ENCODE measurements around the gene C1QTNF9.
"Not testable (repeated sequence)": the region's sequence is repeated elsewhere in the genome, so short reads cannot be mapped to it uniquely, and the experiment has no call there.

The C1QTNF9 gene

DNA sequence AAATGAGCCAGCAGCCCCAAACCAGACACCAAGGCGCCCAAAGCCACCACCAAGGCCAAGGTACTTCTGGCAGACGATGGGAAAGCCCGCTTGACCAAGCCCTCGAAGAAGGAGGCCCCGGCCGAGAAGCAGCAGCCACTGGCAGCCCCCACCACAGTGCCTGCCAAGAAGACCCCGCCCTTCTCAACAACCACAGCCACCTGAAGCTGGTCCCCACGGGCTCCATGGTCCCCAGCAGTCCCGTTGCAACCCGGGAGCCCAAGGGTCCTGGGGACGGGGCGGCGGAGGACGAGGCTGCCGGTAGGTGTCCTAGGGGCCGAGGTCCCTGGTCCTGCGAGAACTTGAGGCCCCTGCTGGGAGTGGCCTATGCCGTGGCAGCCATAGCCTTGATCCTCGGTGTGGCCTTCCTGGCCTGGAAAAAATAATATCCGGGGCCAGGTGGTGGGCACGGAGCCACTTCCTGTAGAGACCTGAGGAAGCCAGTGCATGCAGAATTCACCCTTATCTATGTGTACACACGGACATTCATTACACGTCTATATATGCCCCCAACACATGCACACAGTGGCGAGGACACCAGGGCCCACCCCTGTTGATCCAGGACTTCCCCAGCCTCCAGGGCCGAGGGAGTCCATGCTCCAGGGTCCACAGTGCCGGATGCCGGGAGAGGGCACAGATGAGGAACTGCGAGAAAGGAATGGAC lies 13.8 kb downstream of the C1QTNF9 start:
- no peak for DNase-seq

DNA sequence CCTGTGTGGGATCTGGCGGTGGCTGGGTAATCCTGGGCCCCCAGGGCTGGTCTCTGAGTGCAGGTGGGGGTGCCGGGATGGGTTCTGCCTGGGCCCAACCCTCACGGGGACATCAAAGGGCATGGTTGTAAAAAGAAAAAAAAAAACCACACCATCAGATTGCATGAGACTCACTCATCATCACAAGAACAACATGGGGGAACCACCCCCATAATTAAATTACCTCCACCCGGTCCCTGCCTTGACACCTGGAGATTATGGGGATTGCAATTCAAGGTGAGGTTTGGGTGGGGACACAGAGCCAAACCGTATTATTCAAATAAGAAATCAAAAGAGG lies 14.3 kb downstream of the C1QTNF9 start:
- DNase-seq: no peak

DNA sequence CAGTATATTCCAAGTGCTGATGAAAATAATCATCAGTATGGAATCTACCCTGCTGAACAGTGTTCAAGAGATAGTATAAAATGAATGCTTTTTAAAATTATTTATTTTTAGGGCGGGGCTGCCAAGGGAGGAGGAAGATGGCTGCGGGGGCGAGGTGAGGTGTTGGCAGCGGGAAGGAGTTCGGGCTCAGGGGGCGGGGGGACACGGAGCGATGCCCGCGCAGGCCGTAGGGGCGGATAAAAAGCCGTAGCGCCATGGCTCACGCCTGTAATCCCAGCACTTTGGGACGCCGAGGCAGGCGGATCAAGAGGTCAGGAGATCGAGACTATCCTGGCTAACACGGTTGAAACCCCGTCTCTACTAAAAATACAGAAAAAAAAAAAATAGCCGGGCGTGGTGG lies 18.2 kb downstream of the C1QTNF9 start:
- not testable (repeated sequence) for DNase-seq

DNA sequence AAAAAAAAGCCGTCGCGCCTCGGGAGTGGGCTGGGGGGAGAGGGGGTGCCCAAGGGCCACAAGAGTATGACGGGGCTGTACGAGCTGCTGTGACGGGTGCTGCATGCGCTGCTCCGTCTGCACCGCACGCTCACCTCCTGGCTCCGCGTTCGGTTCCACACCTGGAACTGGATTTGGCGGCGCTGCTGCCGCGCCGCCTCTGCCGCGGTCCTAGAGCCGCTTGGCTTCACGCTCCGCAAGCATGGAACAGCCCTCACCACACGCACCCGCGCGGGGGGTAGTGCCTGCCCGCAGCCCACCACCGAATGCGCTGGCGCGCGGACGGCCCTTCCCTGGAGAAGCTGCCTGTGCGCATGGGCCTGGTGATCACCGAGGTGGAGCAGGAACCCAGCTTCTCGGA lies 18.8 kb downstream of the C1QTNF9 start:
- no peak for DNase-seq

DNA sequence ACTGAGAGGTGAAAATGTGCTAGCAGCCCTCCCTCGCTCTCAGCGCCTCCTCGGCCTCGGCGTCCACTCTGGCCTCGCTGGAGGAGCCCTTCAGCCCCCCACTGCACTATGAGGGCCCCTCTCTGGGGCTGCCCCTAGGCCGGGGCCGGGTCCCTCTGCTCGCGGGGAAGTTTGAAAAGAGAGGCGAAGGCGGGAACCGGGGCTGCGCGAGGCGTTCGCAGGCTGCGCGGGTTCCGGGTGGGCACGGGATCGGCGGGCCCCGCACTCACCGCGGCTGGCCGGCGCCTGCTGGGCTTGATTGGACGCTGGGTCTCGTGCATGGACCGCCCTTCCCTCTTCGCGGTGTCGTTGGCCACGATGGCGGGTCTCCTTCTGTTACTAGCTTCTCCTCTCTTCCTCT lies 29.3 kb downstream of the C1QTNF9 start:
- no peak for DNase-seq

DNA sequence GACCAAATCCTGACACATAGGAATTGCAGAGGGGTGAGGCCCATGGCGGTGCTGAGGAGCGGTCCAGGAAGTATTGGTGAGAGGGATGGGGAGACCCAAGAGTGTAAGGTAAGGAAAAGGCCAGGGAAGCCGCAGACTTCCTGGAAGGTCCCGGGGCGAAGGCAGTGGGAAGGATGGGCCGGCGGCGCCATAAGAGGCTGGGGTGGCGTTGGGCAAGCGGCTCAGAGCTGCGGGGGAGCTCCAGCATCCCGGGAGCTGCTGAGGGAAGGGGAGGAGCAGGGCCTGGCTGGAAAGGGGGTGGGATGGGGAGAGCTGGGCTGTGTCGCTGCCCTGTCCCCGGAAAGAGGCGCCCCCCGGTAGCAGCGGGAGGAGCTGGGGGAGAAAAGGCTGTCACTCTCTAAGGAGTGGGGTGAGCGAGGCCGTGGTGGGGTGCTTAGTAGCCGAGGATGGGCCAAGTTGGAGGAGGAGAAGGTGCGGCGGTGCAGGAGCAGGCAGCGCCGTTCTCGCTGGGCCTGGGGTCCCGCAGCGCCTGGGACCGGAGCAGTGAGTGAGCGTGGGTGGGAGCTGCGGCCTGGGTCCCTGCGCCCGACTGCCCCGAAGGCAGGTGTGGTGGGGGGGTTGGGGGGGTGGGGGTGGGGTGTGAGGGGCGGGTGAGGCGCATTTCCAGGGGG lies 30.7 kb downstream of the C1QTNF9 start:
- DNase-seq: no peak

DNA sequence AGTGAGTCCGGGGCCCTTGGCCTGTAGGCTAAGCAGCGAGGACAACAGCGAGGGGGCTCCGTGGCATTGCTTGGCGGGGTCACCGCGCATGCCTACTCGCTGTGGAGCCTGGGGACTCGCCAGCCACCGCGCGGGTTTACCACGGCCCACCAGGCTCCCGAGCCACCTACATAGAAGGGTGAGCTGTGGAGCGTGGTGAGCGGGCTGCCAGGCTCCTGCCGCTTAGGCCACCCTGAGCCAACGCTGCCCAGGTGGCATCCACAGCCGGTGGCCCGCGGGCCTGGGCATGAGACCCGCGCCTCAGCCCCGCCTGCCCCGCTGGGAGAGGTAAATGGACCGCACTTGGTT lies 31.2 kb downstream of the C1QTNF9 start:
- DNase-seq: no peak

DNA sequence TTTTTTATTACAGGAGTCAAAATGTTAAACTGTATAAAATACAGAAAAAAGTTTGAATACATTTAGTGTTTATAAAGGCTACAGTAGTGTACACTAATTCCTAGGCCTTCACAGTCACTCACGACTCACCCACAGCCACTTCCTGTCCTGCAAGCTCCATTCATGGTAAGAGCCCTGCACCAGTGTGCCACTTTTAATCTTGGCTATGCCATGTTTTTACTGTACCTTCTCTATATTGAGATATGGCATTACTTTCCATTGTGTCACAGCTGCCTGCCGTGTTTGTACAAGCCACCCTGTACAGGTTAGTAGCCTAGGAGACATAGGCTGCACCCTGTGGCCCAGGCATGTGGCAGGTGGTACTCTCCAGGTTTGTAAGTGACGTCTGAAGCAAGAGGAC lies 32.1 kb downstream of the C1QTNF9 start:
- no peak for DNase-seq

DNA sequence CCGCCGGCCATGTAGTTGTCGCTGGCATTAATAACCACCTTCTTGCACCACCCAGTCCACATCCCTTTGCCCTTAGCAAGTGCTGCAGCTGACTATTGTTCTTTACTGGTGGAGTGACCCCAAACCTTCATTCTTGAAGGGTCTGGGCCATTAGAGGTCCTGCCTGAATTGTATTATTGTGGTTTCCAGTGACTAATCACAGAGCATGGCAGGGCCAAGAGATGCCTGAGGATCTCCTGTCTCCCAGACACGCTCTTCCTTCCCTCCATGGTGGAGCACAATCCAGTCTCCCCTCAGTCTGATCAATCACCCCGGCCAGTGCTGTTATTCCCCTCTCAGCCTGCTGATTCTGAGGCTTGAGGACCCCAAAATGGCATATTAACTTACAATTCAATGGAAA lies 39.0 kb downstream of the C1QTNF9 start:
- no peak for DNase-seq

DNA sequence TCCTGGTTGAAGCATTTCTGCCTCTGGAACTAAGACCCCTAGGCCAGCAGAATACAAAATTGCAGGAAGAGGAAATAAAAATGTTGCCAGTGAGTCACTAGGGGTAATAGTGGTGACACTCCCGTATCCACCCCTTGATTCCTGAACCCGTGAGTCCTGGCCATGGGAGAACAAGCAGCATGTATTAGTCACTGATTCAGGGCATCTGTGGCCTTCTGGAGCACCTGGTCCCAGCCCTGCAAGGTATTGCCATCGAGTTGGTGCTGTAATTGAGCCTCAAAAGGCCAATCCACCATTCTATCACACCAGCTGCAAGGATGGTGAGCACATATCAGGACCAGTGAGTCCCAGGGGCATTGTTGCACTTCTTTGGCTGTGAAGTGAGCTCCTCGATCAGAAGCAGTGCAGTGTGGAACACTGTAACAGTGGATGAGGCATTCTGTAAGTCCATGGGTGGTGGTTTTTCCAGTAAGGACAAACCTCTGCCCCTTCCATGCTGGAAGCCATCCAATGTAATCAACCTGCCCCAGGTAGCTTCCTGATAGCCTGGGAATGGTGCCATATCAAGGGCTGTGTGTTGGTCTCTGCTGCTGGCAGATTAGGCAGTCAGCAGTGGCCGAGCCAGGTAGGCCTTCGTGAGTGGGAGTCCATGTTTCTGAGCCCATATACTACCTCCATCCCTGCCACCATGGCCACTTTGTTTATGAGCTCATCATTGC lies 39.6 kb downstream of the C1QTNF9 start:
- no peak for DNase-seq

DNA sequence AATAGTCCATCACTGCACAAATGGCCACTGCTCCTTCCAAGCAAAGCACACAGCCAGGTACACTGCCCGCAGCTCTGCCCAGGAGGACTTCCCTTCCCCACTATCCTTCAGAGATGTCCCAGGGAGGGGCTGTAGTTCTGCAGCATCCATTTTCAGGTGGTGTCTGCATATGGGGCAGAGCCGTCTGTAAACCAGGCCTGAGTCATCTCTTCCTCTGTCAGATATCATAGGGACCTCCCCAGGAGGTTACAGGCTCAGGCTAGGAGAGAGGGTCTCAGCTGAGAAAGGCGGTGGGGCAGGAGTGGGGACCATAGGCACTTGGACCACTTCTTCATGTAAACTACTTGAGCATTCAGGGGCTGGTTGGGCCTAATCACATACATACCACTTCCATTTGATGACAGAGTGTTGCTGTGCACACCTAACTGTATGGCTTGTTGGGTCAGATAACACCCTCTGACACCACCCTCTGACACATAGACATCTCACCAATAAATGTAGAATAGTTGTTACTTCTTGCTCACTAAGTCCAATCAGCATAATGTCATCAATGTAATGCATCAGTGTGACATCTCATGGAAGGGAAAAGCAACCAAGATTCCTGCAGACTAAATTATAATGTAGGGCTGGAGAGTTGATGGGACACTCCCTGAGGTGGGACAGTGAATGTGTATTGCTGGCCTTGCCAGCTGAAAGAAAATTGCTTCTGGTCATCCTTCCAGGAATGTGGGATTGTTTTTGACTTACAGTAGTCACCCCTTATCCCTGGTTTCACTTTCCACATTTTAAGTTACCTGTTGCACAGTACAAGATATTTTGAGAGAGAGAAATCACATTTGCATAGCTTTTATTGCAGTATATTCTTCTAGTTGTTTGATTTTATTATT lies 40.6 kb downstream of the C1QTNF9 start:
- not testable (repeated sequence) for DNase-seq

DNA sequence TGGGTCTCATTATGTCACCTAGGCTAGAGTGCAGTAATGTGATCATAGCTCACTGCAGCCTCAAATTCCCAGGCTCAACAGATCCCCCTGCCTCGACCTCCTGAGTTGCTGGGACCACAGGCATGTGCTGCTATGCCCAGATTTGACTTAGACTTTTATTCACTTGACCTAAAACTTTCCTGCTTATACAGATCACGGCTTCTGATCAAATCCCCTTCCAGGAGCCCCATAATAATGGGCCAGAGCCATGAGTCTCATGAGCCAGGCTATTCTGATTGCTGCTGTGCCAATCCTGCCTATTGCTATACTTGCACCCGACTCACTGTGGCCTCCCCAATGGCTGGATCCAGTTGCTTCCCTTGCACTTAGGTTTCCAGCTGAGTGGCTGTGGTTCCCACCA lies 42.0 kb downstream of the C1QTNF9 start:
- no peak for DNase-seq

DNA sequence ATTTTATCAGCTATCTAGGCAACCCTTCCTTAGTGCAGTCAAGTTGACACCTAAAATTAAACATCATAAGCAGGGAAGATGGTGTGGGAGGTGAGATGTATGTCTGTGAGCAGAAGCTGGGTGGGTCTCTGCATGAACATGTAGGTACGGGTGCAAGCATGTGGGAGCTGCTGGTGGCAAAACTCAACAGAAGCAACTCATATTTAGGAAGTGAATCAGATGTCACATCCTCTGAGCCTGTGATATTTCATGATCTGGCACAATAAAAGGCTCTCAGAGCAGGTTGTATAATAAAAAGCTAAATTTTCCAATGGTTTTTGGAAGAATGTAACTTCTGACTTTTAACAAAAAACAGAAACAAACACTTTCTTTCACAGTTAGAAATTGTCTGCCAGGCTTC lies 44.4 kb downstream of the C1QTNF9 start:
- no peak for DNase-seq

DNA sequence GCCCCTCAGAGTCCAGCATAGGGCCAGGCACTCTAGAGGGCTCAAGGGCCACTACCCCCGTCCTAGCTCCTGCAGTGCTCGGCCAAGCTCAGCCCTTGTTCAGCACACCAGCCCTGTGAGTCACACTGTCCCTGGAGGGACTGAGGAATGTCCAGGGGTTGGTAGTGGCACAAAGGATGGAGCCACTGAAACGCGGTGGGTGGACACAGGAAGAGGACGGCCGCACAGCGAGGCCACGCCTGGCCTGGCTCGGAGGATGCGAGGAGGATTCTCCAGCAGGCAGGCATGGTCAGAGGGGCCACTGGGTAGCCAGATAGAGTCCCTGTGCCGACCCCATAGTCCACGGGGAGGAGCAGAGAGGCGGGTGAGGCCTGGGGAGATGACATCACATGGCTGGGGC lies 45.7 kb downstream of the C1QTNF9 start:
- DNase-seq: no peak

DNA sequence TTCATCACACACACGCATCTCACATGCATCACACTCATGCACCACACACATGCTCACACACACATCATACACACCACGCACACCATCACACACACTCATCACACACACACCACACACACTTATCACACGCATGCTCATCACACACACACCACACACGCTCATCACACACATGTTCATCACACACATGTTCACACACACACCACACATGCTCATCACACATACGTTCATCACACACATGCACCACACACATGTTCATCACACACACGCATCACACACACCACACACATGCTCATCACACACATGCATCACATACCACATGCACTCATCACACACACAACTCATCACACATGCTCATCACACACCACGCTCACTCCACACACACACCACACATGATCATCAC lies 46.9 kb downstream of the C1QTNF9 start:
- DNase-seq: no peak

DNA sequence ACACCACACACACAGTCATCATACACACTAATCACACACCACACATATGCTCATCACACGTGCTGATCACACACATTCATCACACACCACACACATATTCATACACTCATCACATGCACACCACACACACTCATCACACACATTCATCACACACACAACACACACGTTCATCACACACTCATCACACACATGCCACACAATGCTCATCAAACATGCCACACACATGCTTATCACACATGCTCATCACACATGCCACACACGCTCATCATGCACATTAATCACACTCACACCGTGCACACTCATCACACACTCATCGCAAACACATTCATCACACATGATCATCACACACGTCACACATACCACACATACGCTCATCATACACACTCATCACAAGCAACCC lies 47.5 kb downstream of the C1QTNF9 start:
- DNase-seq: no peak

DNA sequence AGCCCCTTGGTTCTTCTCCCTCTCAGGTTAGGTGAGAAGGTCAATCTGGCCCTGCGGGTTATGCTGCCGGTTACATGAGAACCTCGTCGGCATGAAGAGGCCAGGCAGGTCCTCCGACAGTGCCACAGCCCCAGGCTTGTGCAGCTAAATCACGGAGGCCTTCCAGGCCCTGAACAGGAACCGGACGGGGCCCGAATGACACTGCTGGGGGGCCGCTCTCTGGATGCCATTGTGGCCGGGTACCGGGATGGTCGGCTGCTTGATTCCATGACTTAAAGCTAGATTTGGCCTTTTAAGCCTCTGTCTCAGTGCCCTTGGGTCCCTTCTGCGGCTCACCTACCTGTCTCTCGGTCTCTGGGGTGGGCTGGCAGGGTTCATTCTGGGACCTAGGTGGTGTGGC lies 48.4 kb downstream of the C1QTNF9 start:
- DNase-seq: no peak

DNA sequence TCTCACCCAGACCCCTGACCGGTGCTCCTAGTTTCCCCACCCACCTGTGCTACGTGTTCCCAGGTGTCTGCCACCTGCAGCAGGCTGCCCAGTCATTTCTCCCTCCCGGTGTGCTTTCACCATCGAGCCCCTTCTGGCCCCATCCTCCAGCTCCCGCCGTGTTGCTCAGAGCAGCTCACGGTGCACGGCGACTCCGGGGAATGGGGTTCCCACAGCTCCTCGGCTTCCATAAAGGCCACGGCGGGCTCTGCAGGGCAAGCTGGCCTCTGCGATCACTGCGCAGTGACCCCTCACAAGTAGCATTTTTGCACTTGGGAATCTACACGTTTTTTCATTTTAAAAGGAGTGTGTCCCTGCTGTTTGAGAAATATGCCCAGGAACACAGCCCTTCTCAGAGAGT lies 49.5 kb downstream of the C1QTNF9 start:
- DNase-seq: not testable (repeated sequence)

DNA sequence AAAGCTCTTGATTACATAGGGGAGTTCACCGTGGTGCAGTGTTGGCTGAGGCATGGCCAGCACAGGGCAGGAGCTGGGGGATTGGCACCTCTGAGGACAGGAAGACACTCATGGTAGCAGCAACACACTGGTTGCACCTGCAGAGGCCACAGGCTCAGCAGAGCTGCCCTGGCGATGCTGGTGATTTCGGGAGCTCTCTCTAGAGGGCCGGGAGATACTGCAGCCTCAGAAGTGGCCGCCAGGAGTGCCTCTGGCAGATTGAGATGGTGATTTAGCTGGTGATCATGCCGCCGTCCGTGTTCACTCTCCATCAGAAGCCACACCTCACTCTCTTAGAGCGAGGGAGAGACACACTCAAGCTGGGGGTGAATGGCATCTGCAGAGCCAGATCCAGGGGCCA lies 49.9 kb downstream of the C1QTNF9 start:
- not testable (repeated sequence) for DNase-seq

DNA sequence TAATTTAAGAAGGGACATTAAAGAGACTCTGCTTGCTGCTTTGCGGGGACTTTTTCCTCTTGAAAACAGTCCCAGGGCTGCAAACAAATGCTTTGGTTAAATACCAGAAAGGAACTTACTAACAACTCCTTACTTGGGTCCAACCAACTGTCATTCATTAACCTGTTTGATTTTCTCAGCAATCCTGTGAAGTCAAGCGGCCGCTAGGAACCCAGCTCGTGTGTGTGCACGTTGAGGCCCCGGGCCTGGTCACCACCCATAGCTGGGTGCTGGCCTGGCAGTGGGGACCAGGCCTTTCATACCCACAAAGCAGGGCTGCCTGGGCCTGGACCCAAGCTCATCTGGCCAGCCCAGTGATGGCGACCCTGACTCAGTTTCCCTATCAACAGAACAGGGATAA lies 50.7 kb downstream of the C1QTNF9 start:
- DNase-seq: no peak

DNA sequence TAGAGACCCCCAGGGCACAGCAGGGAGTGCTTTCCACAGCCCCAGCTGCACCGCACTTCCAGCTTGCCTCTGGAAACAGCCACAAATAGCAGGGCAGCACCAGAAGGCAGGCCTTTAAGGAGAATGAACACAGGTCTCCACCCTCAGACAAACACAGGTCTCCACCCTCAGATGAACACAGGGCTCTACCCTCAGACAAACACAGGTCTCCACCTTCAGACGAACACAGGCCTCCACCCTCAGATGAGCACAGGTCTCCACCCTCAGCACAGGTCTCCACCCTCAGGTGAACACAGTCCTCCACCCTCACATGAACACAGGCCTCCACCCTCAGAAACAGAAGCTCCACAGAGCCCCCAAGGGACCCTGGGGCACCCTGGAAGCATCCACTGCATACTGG lies 51.7 kb downstream of the C1QTNF9 start:
- DNase-seq: no peak

DNA sequence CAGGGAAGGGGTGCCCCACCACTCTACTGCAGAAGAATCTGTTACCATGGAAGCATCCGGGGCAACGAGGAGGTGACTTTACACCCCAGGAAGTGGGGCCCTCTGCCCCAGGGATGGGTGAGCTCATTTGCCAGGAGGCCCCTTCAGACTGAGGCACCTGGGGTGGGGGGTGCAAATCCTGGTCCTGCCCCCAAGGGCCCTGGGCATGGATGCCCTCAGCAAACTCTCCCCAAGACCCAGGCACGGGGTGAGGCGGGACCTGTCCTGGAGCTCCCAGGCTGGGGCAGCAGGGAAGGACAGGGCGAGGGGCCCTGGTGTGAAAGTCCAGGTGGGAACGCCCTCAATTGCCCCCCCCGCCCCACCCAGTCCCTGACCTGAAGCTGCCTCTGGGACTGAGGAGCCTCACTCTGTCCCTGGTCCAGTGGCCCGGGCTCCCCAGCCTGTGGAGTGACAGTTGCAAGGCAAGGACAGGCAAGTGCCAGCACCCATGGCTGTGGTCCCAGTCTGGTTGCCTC lies 52.5 kb downstream of the C1QTNF9 start:
- DNase-seq: no peak

DNA sequence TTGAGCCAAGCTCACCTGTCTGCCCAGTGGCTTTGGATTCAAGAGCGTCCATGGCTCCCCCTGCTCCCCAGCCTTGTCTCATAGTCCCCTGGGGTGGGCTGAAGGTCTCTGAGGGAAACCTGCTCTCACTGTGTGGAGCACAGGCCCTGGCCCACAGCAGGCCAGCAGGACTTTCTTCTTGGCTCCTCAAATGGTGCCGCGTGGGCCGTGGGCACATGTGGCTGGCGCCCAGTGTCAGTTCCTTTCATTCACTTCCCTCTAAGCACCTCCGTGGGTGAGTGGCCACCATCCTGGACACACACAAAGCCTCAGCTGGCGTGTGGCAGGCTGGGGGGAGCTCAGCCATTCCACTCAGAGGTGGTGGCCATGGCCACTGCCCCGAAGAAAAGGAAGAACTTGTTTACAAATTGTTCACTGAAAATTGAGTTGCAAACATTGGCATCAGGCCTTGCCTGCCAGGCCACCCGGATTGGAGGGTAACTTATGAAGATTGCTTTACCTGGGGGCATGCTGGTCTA lies 53.1 kb downstream of the C1QTNF9 start:
- DNase-seq: no peak

Data from stimulated activated naive CD4-positive, alpha-beta T cell treated with Interleukin-2 at 50 U/mL for 16 hours (primary cell).